ENCODE measurements around the gene TMEM270. TPM values are rescaled to one million over a fixed set of nuclear protein-coding genes. Genes with fewer than 3 reads are reported as not detected.
"Not testable (repeated sequence)": the region's sequence is repeated elsewhere in the genome, so short reads cannot be mapped to it uniquely, and the experiment has no call there.

TMEM270 gene
- polyA plus RNA-seq, 1 of the 3 experiments (the other 2 are of a cell fraction) = 0.71 TPM

DNA sequence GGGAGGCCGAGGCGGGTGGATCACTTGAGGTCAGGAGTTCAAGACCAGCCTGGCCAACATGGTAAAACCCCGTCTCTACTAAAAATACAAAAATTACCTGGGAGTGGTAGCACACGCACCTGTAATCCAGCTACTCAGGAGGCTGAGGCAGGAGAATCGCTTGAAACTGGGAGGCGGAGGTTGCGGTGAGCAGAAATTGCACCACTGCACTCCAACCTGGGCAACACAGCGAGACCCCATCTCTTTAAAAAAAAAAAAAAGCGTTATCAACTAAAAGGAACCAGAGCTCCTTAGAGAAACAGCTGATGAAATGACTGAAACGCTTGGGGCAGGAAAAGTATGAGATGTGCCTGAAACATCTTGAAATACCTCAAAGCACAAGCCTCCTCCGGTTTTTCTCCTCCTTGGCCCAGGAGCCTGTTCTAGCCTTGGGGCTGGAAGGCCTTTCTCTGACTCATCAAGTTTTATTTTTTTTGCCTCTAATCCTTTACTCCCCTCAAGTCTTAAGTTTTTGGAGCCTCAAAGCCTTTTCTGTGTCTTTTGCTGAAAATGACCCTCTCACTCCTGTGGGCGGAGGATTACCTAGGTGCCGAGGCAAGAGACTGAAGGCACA, 16.0 kb upstream of the TMEM270 start:
- ChIA-PET POLR2A (interaction anchor here (0.5 kb wide), 1 partner anchor 278 kb away, joined by 3 read pairs; no protein-coding TSS in a partner anchor), CTCF (interaction anchor here (1.5 to 11.5 kb wide), 2 partner anchors 11 to 110 kb away, joined by 3 to 80 read pairs; no protein-coding TSS in a partner anchor)
- H3K9ac ChIP-seq = no peak overlapping the region
- H3K9me2 ChIP-seq = no peaks in the 10 kb centered on the region
- peak overlapping the region in 1 of 2 experiments; percentile 22; a peak in 1 of 4 replicates for H3K27ac ChIP-seq (ENCODE audit: low read depth in 2 of 2, low read length in 1 of 2)
- H3K4me3 ChIP-seq (ENCODE audit: low read depth in 2 of 2, low read length in 1 of 2) = no peak overlapping the region
- peaks cover 9% of the 10 kb centered on the region for H3F3A ChIP-seq (replicated peaks; ENCODE audit: insufficient read depth)
- H3K4me2 ChIP-seq = no peak overlapping the region
- no peaks in the 10 kb centered on the region for H3K9me3 ChIP-seq
- H3K79me2 ChIP-seq (ENCODE audit: insufficient read depth) = peaks cover 4% of the 10 kb centered on the region; the same call in 1 of the 2 replicates
- peaks cover 4 to 5% of the 10 kb centered on the region in 2 experiments; a peak in 1 of 4 replicates for H3K4me1 ChIP-seq (ENCODE audit: control insufficient read depth in 1 of 2, insufficient read depth in 2 of 2, low read depth in 1 of 2, low read length in 1 of 2)
- no peaks in the 10 kb centered on the region for H3K27me3 ChIP-seq (ENCODE audit: insufficient read depth)
- DNase-seq = no peak
- no peaks in the 10 kb centered on the region for H4K20me1 ChIP-seq (ENCODE audit: insufficient read depth)
- H2AFZ ChIP-seq (ENCODE audit: low read depth) = peak overlapping the region; percentile 58; the same call in 1 of the 2 replicates
- 85% methylated on average over 13 of the region's 13 CpGs for WGBS (ENCODE audit: low lambda C conversion rate)
- H3K36me3 ChIP-seq (replicated peaks in 1 of 2; ENCODE audit: control insufficient read depth in 1 of 2, insufficient read depth in 2 of 2, low read length in 1 of 2) = no peaks in the 10 kb centered on the region
- no peak for TF ChIP-seq FOXJ3 (CRISPR knock-in tag; IDR thresholded peaks at IDR 0.05)
- no peak for TF ChIP-seq TEAD4 (IDR thresholded peaks at IDR 0.05; ENCODE audit: borderline replicate concordance, insufficient read depth)
- TF ChIP-seq, protein P1, sequence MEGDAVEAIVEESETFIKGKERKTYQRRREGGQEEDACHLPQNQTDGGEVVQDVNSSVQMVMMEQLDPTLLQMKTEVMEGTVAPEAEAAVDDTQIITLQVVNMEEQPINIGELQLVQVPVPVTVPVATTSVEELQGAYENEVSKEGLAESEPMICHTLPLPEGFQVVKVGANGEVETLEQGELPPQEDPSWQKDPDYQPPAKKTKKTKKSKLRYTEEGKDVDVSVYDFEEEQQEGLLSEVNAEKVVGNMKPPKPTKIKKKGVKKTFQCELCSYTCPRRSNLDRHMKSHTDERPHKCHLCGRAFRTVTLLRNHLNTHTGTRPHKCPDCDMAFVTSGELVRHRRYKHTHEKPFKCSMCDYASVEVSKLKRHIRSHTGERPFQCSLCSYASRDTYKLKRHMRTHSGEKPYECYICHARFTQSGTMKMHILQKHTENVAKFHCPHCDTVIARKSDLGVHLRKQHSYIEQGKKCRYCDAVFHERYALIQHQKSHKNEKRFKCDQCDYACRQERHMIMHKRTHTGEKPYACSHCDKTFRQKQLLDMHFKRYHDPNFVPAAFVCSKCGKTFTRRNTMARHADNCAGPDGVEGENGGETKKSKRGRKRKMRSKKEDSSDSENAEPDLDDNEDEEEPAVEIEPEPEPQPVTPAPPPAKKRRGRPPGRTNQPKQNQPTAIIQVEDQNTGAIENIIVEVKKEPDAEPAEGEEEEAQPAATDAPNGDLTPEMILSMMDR (IDR thresholded peaks at IDR 0.05) = no peak
- TF ChIP-seq, protein P2, sequence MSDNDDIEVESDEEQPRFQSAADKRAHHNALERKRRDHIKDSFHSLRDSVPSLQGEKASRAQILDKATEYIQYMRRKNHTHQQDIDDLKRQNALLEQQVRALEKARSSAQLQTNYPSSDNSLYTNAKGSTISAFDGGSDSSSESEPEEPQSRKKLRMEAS (IDR thresholded peaks at IDR 0.05; ENCODE audit: low read depth) = no peak
- TF ChIP-seq, protein P3, sequence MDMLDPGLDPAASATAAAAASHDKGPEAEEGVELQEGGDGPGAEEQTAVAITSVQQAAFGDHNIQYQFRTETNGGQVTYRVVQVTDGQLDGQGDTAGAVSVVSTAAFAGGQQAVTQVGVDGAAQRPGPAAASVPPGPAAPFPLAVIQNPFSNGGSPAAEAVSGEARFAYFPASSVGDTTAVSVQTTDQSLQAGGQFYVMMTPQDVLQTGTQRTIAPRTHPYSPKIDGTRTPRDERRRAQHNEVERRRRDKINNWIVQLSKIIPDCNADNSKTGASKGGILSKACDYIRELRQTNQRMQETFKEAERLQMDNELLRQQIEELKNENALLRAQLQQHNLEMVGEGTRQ (IDR thresholded peaks at IDR 0.05; ENCODE audit: borderline replicate concordance, low read depth, low read length) = no peak
- TF ChIP-seq, protein P4, sequence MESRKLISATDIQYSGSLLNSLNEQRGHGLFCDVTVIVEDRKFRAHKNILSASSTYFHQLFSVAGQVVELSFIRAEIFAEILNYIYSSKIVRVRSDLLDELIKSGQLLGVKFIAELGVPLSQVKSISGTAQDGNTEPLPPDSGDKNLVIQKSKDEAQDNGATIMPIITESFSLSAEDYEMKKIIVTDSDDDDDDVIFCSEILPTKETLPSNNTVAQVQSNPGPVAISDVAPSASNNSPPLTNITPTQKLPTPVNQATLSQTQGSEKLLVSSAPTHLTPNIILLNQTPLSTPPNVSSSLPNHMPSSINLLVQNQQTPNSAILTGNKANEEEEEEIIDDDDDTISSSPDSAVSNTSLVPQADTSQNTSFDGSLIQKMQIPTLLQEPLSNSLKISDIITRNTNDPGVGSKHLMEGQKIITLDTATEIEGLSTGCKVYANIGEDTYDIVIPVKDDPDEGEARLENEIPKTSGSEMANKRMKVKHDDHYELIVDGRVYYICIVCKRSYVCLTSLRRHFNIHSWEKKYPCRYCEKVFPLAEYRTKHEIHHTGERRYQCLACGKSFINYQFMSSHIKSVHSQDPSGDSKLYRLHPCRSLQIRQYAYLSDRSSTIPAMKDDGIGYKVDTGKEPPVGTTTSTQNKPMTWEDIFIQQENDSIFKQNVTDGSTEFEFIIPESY (IDR thresholded peaks at IDR 0.05; ENCODE audit: borderline replicate concordance, low read depth) = no peak
- no peak for TF ChIP-seq GATA2 (CRISPR knock-in tag; IDR thresholded peaks at IDR 0.05)
- TF ChIP-seq CHD2 (IDR thresholded peaks at IDR 0.05; ENCODE audit: low read length, partially characterized antibody) = no peak
- TF ChIP-seq, protein P5, sequence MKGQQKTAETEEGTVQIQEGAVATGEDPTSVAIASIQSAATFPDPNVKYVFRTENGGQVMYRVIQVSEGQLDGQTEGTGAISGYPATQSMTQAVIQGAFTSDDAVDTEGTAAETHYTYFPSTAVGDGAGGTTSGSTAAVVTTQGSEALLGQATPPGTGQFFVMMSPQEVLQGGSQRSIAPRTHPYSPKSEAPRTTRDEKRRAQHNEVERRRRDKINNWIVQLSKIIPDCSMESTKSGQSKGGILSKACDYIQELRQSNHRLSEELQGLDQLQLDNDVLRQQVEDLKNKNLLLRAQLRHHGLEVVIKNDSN (IDR thresholded peaks at IDR 0.05; ENCODE audit: borderline replicate concordance, low read depth) = no peak
- TF ChIP-seq SMC3 (IDR thresholded peaks at IDR 0.05; ENCODE audit: low read depth, low read length) = no peak
- no peak for TF ChIP-seq RCOR1 (IDR thresholded peaks at IDR 0.05; ENCODE audit: low read length)
- TF ChIP-seq, protein P6, sequence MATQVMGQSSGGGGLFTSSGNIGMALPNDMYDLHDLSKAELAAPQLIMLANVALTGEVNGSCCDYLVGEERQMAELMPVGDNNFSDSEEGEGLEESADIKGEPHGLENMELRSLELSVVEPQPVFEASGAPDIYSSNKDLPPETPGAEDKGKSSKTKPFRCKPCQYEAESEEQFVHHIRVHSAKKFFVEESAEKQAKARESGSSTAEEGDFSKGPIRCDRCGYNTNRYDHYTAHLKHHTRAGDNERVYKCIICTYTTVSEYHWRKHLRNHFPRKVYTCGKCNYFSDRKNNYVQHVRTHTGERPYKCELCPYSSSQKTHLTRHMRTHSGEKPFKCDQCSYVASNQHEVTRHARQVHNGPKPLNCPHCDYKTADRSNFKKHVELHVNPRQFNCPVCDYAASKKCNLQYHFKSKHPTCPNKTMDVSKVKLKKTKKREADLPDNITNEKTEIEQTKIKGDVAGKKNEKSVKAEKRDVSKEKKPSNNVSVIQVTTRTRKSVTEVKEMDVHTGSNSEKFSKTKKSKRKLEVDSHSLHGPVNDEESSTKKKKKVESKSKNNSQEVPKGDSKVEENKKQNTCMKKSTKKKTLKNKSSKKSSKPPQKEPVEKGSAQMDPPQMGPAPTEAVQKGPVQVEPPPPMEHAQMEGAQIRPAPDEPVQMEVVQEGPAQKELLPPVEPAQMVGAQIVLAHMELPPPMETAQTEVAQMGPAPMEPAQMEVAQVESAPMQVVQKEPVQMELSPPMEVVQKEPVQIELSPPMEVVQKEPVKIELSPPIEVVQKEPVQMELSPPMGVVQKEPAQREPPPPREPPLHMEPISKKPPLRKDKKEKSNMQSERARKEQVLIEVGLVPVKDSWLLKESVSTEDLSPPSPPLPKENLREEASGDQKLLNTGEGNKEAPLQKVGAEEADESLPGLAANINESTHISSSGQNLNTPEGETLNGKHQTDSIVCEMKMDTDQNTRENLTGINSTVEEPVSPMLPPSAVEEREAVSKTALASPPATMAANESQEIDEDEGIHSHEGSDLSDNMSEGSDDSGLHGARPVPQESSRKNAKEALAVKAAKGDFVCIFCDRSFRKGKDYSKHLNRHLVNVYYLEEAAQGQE (IDR thresholded peaks at IDR 0.05; ENCODE audit: low read depth, low read length) = no peak
- no peak for TF ChIP-seq RXRA (IDR thresholded peaks at IDR 0.05; ENCODE audit: borderline replicate concordance, low read depth)

DNA sequence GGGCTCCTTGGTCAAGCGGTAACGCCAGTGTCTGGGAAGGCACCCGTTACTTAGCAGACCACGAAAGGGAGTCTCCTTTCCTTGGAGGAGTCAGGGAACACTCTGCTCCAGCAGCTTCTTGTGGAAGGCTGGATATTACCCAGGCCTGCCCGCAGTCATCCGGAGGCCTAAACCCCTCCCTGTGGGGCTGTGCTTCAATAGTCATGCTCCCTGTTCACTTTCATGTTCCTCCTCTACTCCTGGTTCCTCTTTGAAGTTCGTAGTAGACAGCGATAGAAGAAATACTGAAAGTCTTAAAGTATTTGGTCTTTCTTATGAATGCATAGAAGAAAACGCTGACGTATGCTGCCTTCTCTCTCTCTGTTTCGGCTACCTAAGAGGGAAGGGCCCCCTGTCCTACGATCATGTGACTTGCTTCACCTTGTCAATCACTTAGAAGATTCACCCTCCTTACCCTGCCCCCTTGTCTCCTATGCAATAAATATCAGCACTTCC, 15.2 kb upstream of the TMEM270 start:
- CTCF ChIA-PET = interaction anchor here (11.5 kb wide), 1 partner anchor 10 kb away, joined by 80 read pairs; no protein-coding TSS in a partner anchor
- DNase-seq; H2AFZ ChIP-seq (ENCODE audit: low read depth); H3K27me3 ChIP-seq (ENCODE audit: insufficient read depth); H3K79me2 ChIP-seq (ENCODE audit: insufficient read depth); POLR2A ChIA-PET; H3K9ac ChIP-seq; H3K4me2 ChIP-seq; H3K36me3 ChIP-seq (replicated peaks in 1 of 2; ENCODE audit: control insufficient read depth in 1 of 2, insufficient read depth in 2 of 2, low read length in 1 of 2); H3K9me3 ChIP-seq; H3K9me2 ChIP-seq; H4K20me1 ChIP-seq (ENCODE audit: insufficient read depth); H3K4me3 ChIP-seq (ENCODE audit: low read depth in 2 of 2, low read length in 1 of 2); H3K27ac ChIP-seq (ENCODE audit: low read depth in 2 of 2, low read length in 1 of 2): not testable (repeated sequence)
- Histone ChIP-seq H3F3A (replicated peaks; ENCODE audit: insufficient read depth) (peaks cover 15% of the 10 kb centered on the region), H3K4me1 (ENCODE audit: control insufficient read depth in 1 of 2, insufficient read depth in 2 of 2, low read depth in 1 of 2, low read length in 1 of 2) (peaks cover 4 to 11% of the 10 kb centered on the region in 2 experiments; a peak in 2 of 4 replicates)
- WGBS (ENCODE audit: low lambda C conversion rate) = 90% methylated on average over 12 of the region's 12 CpGs

Measured in SK-N-SH (cell line).